CD8-positive, alpha-beta memory T cell (primary cell): ENCODE results near the gene TTLL6. TPM values are rescaled to one million over a fixed set of nuclear protein-coding genes. Genes with fewer than 3 reads are reported as not detected.
A peak's percentile ranks its signal among the peaks of the same experiment; 100 is the strongest.

ENCODE experiments used
- CTCF ChIA-PET: fragments of 350-600 bp; sonication (Branson Sonifier 250); formaldehyde crosslinking; loops from one replicate; lab custom pipeline; 2021; ENCODE audit warnings: antibody characterized with exemption; lab: Charles Lee
- POLR2A ChIA-PET: fragments of 350-600 bp; sonication (Branson Sonifier 250); formaldehyde crosslinking; loops from one replicate; lab custom pipeline; 2021; ENCODE audit warnings: antibody characterized with exemption; lab: Charles Lee
- DNase-seq, 5 donors: peaks; one replicate each; pipeline versions ENCODE4 v3.0.0 to v3.0.0-alpha.2; 2020 to 2022; ENCODE audit warnings: mixed read lengths in 1 of 5
- H3K27ac ChIP-seq: one replicate; pipeline ENCODE4 v1.7.0; 2013; ENCODE audit warnings: low read depth, mild to moderate bottlenecking, low read length, moderate library complexity
- H3K27me3 ChIP-seq: 2 replicates; pipeline ENCODE4 v1.7.0; 2013; ENCODE audit warnings: low read length, mild to moderate bottlenecking; ENCODE audit not compliant: insufficient read depth, poor library complexity, severe bottlenecking
- H3K36me3 ChIP-seq: 2 replicates; pipeline ENCODE4 v1.7.0; 2013; ENCODE audit warnings: mild to moderate bottlenecking, low read length, moderate library complexity; ENCODE audit not compliant: insufficient read depth
- H3K4me1 ChIP-seq: 2 replicates; pipeline ENCODE4 v1.7.0; 2013; ENCODE audit warnings: mild to moderate bottlenecking, low read length, moderate library complexity; ENCODE audit not compliant: insufficient read depth
- H3K4me3 ChIP-seq: 2 replicates; pipeline ENCODE4 v1.7.0; 2013; ENCODE audit warnings: mild to moderate bottlenecking, low read length
- H3K9me3 ChIP-seq: 2 replicates; pipeline ENCODE4 v1.7.0; 2013; ENCODE audit warnings: mild to moderate bottlenecking, low read length
- H3K27ac Mint-ChIP-seq, 8 donors: one replicate each; pipeline ENCODE4 v1.8.0; 2020 to 2021; ENCODE audit warnings: mixed read lengths in 8 of 8, mild to moderate bottlenecking in 6 of 8, inconsistent platforms in 3 of 8, moderate library complexity in 3 of 8
- H3K27me3 Mint-ChIP-seq, 2 donors: one replicate each; pipeline ENCODE4 v1.8.0; 2020 to 2021; ENCODE audit warnings: mixed read lengths in 2 of 2, mild to moderate bottlenecking in 1 of 2, moderate library complexity in 1 of 2
- H3K36me3 Mint-ChIP-seq, 3 donors: one replicate each; pipeline ENCODE4 v1.8.0; 2020 to 2021; ENCODE audit warnings: mixed read lengths in 3 of 3, inconsistent platforms in 1 of 3, mild to moderate bottlenecking in 1 of 3
- H3K4me1 Mint-ChIP-seq, 3 donors: one replicate each; pipeline ENCODE4 v1.8.0; 2020 to 2021; ENCODE audit warnings: mixed read lengths in 3 of 3, inconsistent platforms in 1 of 3, mild to moderate bottlenecking in 1 of 3
- H3K4me3 Mint-ChIP-seq, 7 donors: one replicate each; pipeline ENCODE4 v1.8.0; 2020 to 2021; ENCODE audit warnings: mixed read lengths in 7 of 7, mild to moderate bottlenecking in 6 of 7, moderate library complexity in 4 of 7, inconsistent platforms in 2 of 7
- H3K9me3 Mint-ChIP-seq, 5 donors: one replicate each; pipeline ENCODE4 v1.8.0; 2020 to 2022; ENCODE audit warnings: mixed read lengths in 5 of 5, mild to moderate bottlenecking in 3 of 5, moderate library complexity in 2 of 5, inconsistent platforms in 1 of 5
- polyA plus RNA-seq: library from polyadenylated mRNA; unstranded; fragments of 300-500 nt; fragmentation: Illumina TruSeq; gene quantifications from one replicate; pipeline ENCODE4 v1.2.3, GENCODE V29; 2021
- total RNA-seq, 2 experiments: library from RNA; stranded (reverse); gene quantifications; one replicate each; pipeline ENCODE4 v1.2.3, GENCODE V29; 2021

The TTLL6 gene
- total and polyA plus RNA-seq, 3 experiments from 2014 or later: not detected

DNA sequence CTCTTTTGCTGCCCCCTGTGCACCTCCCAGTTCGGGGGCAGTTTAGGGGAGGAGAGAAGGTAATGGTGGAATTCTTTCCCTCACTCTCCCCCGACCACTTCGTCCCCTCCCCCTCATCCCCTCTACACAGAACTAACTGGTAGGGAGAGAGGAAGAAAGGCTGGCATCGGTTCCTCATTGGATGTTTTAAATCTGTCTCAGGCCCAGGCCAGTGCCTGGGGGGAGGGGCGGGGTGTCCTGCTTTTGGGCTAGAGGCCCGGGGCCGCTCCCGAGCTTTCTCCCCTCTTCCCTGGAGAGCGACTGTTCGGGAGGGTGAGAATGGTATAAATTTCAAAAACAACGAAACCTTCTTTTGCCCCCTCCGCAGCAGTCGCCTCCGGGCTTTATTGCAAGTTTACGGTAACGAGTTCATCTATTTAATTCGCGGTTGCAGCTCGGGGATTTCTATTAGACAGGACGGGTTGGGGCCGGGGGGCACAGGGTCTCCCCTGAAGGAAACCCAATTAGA, 94.1 kb downstream of the TTLL6 start, which contains the start of gene PRAC2:
Gene PRAC2 (plus strand): TSS at position 271 of the 508 bp plus-strand sequence. CDS start 1,226 bp downstream, outside the sequence.
- H3K36me3 ChIP-seq: no peaks in the 10 kb centered on the region
- Mint-ChIP-seq H3K27me3 (peaks cover 98 to 99% of the 10 kb centered on the region in 2 donors), H3K9me3 (peaks cover 0 to 18% (median 6%) of the 10 kb centered on the region in 5 donors), H3K4me3 (peak within 1 kb of the TSS; percentile 58 to 79 (median 75)), H3K4me1 (peaks cover 37 to 49% (median 47%) of the 10 kb centered on the region in 3 donors), H3K36me3 (no peaks in the 10 kb centered on the region), H3K27ac (peak within 1 kb of the TSS in 4 of 8 donors; percentile 21 to 70 (median 48))
- CTCF ChIA-PET: interaction anchor here (1.5 to 2.5 kb wide), 3 partner anchors 13 to 28 kb away, joined by 3 to 15 read pairs (median 5); no protein-coding TSS in a partner anchor
- H3K4me3 ChIP-seq: peak within 1 kb of the TSS; percentile 33
- H3K4me1 ChIP-seq: peaks cover 42% of the 10 kb centered on the region
- POLR2A ChIA-PET: interaction anchor here (0.6 kb wide), 1 partner anchor 284 kb away, joined by 3 read pairs; no protein-coding TSS in a partner anchor
- no peak for DNase-seq
- no peak within 1 kb of the TSS for H3K27ac ChIP-seq
- no peaks in the 10 kb centered on the region for H3K9me3 ChIP-seq
- H3K27me3 ChIP-seq: peaks cover 91% of the 10 kb centered on the region

DNA sequence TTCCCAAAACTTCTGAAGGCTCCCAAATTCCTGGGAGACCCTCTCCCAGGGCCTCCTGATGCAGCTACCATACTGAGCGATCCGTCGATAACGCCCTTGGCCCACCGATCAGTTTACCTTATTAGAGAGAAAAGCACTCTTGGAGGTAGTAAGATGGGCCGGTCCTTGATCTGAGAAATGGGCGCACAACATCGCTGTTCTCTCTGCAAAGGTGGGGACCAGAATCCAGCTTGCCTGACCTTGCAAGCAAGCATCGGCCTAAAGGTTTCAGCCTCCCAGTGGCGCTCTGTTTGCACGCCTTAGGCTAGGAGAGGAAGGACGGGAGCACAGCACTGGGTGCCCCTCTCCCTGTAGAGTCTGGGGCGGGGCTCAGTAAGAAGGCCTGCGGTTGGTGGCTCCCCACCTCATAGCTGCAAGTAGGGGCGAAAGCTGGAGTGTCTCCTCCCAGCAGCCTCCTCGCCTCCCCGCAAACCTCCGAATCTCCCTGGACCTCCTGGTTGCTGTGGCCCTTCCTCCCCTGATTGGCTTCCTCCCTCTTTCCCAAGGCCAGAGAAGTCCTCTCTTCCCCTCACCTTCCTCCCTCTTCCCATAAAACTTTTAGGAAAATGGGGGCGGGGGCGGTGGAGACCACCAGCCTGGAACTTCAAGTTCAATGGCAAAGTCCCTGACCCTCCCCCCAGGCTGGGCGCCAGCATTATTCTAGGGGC, 94.7 kb downstream of the TTLL6 start, which contains the start of gene PRAC1:
Gene PRAC1 (minus strand): TSS at position 318 of the 707 bp plus-strand sequence. CDS start 126 bp downstream, at position 192.
- peaks cover 0 to 22% (median 6%) of the 10 kb centered on the region in 5 donors for H3K9me3 Mint-ChIP-seq
- H3K4me3 Mint-ChIP-seq: peak within 1 kb of the TSS in 6 of 7 donors; percentile 29 to 79 (median 64)
- ChIA-PET CTCF (interaction anchor here (2.5 kb wide), 1 partner anchor 15 kb away, joined by 15 read pairs; no protein-coding TSS in a partner anchor), POLR2A (interaction anchor here (0.6 kb wide), 1 partner anchor 284 kb away, joined by 3 read pairs; no protein-coding TSS in a partner anchor)
- H3K27ac Mint-ChIP-seq: peak within 1 kb of the TSS in 3 of 8 donors; percentile 21 to 70 (median 39)
- H3K4me1 Mint-ChIP-seq: peaks cover 38 to 50% (median 46%) of the 10 kb centered on the region in 3 donors
- H3K27me3 ChIP-seq: peaks cover 91% of the 10 kb centered on the region
- peaks cover 98 to 99% of the 10 kb centered on the region in 2 donors for H3K27me3 Mint-ChIP-seq
- no peak within 1 kb of the TSS for H3K27ac ChIP-seq
- no peak within 1 kb of the TSS for H3K4me3 ChIP-seq
- H3K36me3 Mint-ChIP-seq: no peaks in the 10 kb centered on the region
- H3K9me3 ChIP-seq: no peaks in the 10 kb centered on the region
- DNase-seq: no peak
- peaks cover 40% of the 10 kb centered on the region for H3K4me1 ChIP-seq
- H3K36me3 ChIP-seq: no peaks in the 10 kb centered on the region

DNA sequence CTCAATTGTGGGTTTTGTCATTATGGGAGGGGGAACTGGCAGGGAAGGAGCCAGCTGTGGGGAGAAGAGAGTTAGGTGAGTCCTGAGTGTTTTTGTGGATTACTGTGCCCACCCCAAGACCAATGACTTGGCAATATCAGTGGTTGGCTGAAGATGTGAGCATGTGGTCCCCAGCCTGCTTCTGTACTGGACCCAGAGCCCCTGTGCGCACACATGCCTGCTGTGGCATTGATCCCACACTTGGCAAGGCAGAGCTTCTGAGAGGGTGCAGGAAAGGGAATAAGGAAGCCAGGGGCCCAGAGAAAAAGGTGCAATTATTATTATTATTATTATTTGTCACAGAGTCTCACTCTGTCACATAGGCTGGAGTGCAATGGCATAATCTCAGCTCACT, 96.0 kb downstream of the TTLL6 start:
- no peak for DNase-seq

DNA sequence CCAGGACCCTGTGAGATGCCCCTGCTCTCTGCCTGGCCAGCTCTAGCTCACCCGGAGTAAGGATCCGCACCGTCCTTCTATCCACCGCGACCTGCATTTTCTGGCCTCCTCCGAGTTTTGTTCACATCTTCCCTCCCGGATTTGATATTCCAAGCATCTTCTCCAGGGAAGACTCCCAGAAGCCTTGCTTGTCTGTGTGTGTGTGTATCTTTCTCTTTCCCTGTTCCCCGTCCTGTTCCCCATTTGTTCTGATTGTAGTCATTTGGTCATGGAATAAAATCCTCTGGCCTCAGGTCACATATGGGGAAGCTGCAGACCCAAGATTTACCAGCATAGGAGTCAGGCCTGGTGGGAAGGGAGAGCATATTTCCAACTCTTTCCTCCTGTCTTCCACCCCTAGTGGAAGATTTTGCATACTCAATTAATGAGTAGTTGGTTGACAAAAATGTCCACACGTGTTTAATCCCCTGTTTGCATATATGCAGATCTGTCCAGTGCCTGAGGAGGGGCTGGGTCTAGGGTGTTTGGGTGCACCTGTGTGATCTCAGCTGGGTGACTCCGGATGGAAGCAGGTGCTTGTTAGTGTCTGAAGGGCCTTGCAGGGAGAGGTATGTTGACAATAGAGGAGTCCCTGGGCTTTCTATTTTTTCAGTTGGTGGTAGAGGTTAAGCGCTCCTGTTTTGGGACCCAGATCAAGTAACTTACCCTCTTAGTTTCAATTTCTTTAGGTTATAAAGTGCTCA, 96.6 kb downstream of the TTLL6 start:
- Mint-ChIP-seq H3K4me3 (peak overlapping the region in 6 of 7 donors; percentile 8 to 63 (median 49)), H3K27me3 (peaks cover 93 to 99% of the 10 kb centered on the region in 2 donors), H3K9me3 (peaks cover 0 to 22% (median 6%) of the 10 kb centered on the region in 5 donors), H3K36me3 (no peaks in the 10 kb centered on the region), H3K27ac (peak overlapping the region in 3 of 8 donors; percentile 23 to 86 (median 37)), H3K4me1 (peaks cover 28 to 46% (median 36%) of the 10 kb centered on the region in 3 donors)
- Histone ChIP-seq H3K4me3 (no peak overlapping the region), H3K4me1 (peaks cover 40% of the 10 kb centered on the region), H3K36me3 (no peaks in the 10 kb centered on the region), H3K9me3 (no peaks in the 10 kb centered on the region), H3K27ac (no peak overlapping the region), H3K27me3 (peaks cover 76% of the 10 kb centered on the region)
- ChIA-PET CTCF (interaction anchor here (0.7 kb wide), 1 partner anchor 25 kb away, joined by 3 read pairs; no protein-coding TSS in a partner anchor), POLR2A (no interaction called here)
- no peak for DNase-seq

More for the DNA sequence above, 96.0 kb downstream of the TTLL6 start:
- Histone ChIP-seq H3K4me3 (no peak overlapping the region), H3K4me1 (peaks cover 40% of the 10 kb centered on the region), H3K27ac (no peak overlapping the region), H3K36me3 (no peaks in the 10 kb centered on the region), H3K9me3 (no peaks in the 10 kb centered on the region), H3K27me3 (peaks cover 79% of the 10 kb centered on the region)
- Mint-ChIP-seq H3K27me3 (peaks cover 95 to 99% of the 10 kb centered on the region in 2 donors), H3K4me1 (peaks cover 28 to 46% (median 41%) of the 10 kb centered on the region in 3 donors), H3K4me3 (peak overlapping the region in 1 of 7 donors; percentile 8), H3K36me3 (no peaks in the 10 kb centered on the region), H3K9me3 (peaks cover 0 to 22% (median 6%) of the 10 kb centered on the region in 5 donors), H3K27ac (peak overlapping the region in 2 of 8 donors; percentile 37 to 86)
- POLR2A ChIA-PET: no interaction called here
- CTCF ChIA-PET: no interaction called here

DNA sequence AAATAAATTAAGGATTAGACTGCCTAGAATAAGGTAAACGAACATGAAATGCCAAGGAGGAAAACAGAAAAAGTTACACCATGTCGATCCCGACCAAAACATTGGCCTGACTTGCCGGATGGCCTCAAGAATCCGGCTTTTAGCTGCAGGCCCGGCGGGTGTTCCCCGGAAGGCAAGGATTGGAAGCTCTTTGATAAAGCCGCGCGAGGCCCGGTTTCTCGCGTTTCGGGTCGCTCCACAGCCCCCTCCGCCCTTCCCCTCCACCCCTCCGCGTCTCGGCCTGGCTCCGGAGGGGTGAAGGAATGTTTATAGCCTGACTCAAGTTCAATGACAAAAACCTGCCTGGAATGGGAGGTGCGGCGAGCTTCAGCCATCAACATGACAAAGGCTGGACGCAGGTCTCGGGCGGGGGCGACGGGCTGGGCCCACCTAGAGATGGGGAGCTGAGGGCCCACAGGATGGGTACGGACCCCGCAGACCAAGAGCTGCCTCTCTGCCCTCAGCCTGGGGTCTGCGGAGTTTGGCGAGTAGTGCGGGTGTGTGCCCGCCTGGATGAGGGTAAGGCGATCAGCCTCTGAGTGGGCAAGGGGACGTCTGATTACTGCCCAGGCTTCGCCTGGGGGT, 97.3 kb downstream of the TTLL6 start:
- Histone ChIP-seq H3K4me1 (peaks cover 34% of the 10 kb centered on the region), H3K27ac (no peak overlapping the region), H3K36me3 (no peaks in the 10 kb centered on the region), H3K4me3 (no peak overlapping the region), H3K9me3 (no peaks in the 10 kb centered on the region), H3K27me3 (peaks cover 73% of the 10 kb centered on the region)
- DNase-seq: no peak
- Mint-ChIP-seq H3K9me3 (peaks cover 0 to 20% (median 6%) of the 10 kb centered on the region in 5 donors), H3K27me3 (peaks cover 87 to 99% of the 10 kb centered on the region in 2 donors), H3K27ac (peak overlapping the region in 2 of 8 donors; percentile 64 to 67), H3K4me3 (peak overlapping the region in 3 of 7 donors; percentile 25 to 48 (median 29)), H3K4me1 (peaks cover 23 to 40% (median 29%) of the 10 kb centered on the region in 3 donors), H3K36me3 (no peaks in the 10 kb centered on the region)
- ChIA-PET POLR2A (no interaction called here), CTCF (interaction anchor here (0.7 kb wide), 2 partner anchors 15 to 26 kb away, joined by 3 read pairs; no protein-coding TSS in a partner anchor)

DNA sequence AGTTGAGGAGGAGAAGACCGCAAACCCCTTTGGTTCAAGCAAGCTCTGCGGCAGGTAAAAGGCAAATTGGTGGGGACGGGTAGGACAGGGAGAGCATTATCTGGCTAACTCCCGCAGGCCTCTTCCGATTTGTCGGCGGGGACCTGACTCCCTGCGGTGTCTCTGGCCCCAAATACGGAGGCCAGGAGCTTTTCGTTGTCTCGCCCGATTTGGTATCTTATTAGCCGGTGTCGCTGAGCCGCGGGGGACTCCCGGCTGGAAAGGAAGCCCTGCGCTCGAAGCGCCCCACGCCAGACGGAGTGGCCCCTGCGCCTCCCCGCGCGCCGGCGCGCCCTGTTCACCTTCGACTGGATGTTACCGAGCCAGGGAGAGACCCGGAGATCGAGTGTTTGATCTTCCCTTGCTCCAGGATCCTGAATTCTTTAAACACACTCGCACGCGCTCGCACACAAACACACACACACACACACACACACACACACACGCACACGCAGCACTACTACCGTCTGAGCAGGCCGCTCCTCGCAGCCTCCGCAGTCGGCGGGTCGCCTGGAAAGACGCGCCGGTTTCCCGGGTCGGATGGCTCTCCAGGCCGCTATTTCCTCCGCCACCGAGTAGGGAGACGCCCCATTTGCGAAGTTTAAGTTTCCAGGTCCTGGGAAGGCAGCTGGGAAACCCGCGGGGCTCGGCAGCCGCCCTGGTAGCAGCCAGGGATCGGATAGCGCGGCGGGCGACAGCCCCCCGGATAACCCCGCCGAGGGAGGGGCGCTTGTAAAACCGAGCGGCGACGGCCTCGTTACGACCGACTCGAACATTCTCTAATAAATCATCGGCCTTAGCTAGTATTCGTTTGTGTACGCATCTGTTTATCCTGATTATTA, 98.0 kb downstream of the TTLL6 start:
- H3K9me3 Mint-ChIP-seq: peaks cover 0 to 20% (median 6%) of the 10 kb centered on the region in 5 donors
- H3K36me3 ChIP-seq: no peaks in the 10 kb centered on the region
- H3K36me3 Mint-ChIP-seq: no peaks in the 10 kb centered on the region
- no peak overlapping the region for H3K4me3 ChIP-seq
- CTCF ChIA-PET: interaction anchor here (0.7 to 1.5 kb wide), 3 partner anchors 11 to 41 kb away, joined by 3 read pairs; no protein-coding TSS in a partner anchor
- POLR2A ChIA-PET: no interaction called here
- H3K27ac ChIP-seq: no peak overlapping the region
- peaks cover 26% of the 10 kb centered on the region for H3K4me1 ChIP-seq
- DNase-seq: no peak
- H3K4me3 Mint-ChIP-seq: peak overlapping the region in 6 of 7 donors; percentile 8 to 80 (median 51)
- peak overlapping the region in 4 of 8 donors; percentile 33 to 90 (median 65) for H3K27ac Mint-ChIP-seq
- no peaks in the 10 kb centered on the region for H3K9me3 ChIP-seq
- H3K27me3 Mint-ChIP-seq: peaks cover 87 to 98% of the 10 kb centered on the region in 2 donors
- peaks cover 17 to 32% (median 21%) of the 10 kb centered on the region in 3 donors for H3K4me1 Mint-ChIP-seq
- peaks cover 65% of the 10 kb centered on the region for H3K27me3 ChIP-seq
